Thyroid gland (tissue), 4 donors: Measurements from ENCODE around the gene CTNNA3.

Experiments used
- POLR2A ChIP-seq, 2 donors: fragments of 450-650 bp; IDR thresholded peaks; one replicate each; pipeline ENCODE4 v1.6.1; 2017; ENCODE audit warnings: antibody characterized with exemption in 2 of 2, mild to moderate bottlenecking in 2 of 2, moderate library complexity in 1 of 2
- TF ChIP-seq, protein P1 (sequence below), 6 experiments: fragments of 200-600 bp in 3 of 6; fragments of 450-650 bp in 3 of 6; sonication (generic) in 3 of 6; IDR thresholded peaks; one replicate each; pipeline ENCODE4 v1.5.1; 2016 to 2019; ENCODE audit warnings: antibody characterized with exemption in 6 of 6, mild to moderate bottlenecking in 2 of 6, inconsistent platforms in 1 of 6, moderate library complexity in 1 of 6

DNA sequence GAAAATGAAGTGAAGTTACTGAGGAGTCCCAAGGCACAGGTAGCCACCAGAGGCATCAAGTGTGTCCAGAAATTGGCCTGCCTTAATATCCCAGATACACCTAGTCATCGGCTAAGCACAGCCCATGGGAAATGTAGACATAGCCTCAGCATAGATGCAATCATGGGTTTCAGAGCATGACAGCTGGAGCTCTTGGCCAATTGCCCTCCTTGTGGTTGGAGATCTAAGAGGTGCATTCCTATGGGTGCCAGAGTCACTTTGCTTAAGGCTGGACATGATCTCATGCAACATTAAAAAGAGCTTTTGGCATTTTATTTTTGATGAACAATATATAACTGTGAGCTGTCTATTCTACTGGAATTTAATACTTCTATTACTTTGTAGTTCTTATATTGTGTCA is 1528.2 kb downstream of the CTNNA3 start:
- TF ChIP-seq, protein P1, sequence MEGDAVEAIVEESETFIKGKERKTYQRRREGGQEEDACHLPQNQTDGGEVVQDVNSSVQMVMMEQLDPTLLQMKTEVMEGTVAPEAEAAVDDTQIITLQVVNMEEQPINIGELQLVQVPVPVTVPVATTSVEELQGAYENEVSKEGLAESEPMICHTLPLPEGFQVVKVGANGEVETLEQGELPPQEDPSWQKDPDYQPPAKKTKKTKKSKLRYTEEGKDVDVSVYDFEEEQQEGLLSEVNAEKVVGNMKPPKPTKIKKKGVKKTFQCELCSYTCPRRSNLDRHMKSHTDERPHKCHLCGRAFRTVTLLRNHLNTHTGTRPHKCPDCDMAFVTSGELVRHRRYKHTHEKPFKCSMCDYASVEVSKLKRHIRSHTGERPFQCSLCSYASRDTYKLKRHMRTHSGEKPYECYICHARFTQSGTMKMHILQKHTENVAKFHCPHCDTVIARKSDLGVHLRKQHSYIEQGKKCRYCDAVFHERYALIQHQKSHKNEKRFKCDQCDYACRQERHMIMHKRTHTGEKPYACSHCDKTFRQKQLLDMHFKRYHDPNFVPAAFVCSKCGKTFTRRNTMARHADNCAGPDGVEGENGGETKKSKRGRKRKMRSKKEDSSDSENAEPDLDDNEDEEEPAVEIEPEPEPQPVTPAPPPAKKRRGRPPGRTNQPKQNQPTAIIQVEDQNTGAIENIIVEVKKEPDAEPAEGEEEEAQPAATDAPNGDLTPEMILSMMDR (IDR thresholded peaks at IDR 0.05) = no peak
- TF ChIP-seq POLR2A (IDR thresholded peaks at IDR 0.05) = no peak
